Activated naive CD4-positive, alpha-beta T cell treated with anti-CD3 and anti-CD28 coated beads, Interleukin-2, amount 10 ng/mL, durations not matched to agents 7 days and 5 days (primary cell): ENCODE results near the gene MOSPD3.
"Not testable (repeated sequence)": the region's sequence is repeated elsewhere in the genome, so short reads cannot be mapped to it uniquely, and the experiment has no call there.

Source experiments
- CTCF ChIA-PET: fragments of 350-600 bp; sonication (Branson Sonifier 250); formaldehyde crosslinking; loops from one replicate; lab custom pipeline; 2021; ENCODE audit warnings: antibody characterized with exemption; lab: Charles Lee
- DNase-seq: peaks from one replicate; pipeline ENCODE4 v3.0.0-alpha.2; 2020
- H3K27ac Mint-ChIP-seq: one replicate; pipeline ENCODE4 v1.8.0; 2021; ENCODE audit warnings: mild to moderate bottlenecking, moderate library complexity, mixed read lengths
- H3K27me3 Mint-ChIP-seq: one replicate; pipeline ENCODE4 v1.8.0; 2021; ENCODE audit warnings: mild to moderate bottlenecking, mixed read lengths
- H3K36me3 Mint-ChIP-seq: one replicate; pipeline ENCODE4 v1.8.0; 2021; ENCODE audit warnings: mixed read lengths
- H3K4me1 Mint-ChIP-seq: one replicate; pipeline ENCODE4 v1.8.0; 2021; ENCODE audit warnings: mixed read lengths
- H3K4me3 Mint-ChIP-seq: one replicate; pipeline ENCODE4 v1.8.0; 2021; ENCODE audit warnings: mild to moderate bottlenecking, moderate library complexity, mixed read lengths
- H3K9me3 Mint-ChIP-seq: one replicate; pipeline ENCODE4 v1.8.0; 2021; ENCODE audit warnings: mixed read lengths

MOSPD3 gene

DNA sequence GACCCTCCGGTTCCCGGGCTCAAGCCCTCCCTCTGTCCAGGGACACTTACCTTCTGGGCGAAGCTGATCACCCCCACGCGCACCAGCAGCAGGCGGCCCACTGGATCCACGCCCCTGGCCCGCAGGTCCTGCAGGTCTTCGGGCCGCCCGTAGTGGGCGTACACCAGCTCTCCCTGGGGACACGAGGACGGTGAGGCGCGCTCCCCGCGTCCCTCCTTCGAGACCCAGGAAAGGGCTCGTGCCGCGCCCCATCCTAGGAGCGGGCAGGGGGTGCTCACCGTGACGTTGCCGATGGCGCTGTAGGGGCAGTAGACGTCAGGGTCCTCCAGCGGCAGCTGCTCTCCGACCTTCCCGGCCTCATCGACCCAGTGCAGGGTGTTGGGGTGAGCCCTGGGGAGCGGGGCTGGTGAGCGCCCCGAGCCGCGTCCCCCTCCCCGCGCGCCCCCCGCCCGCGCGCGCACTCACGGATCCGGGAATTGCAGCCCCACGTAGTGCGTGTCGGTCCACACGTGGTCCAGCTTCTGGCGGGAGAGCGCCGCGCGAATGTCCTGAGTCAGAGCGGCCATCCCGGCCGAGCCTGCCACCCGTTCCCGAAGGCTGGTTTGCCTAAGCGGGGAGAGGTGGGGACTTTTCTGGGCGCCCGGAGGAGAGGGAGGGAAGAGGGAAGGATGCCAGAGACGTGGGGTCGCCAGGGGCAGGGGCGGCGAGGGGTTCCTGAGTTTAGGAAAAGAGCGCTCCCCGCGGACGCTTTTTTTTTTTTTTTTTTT lies 20.8 kb downstream of the MOSPD3 start:
- H3K27ac Mint-ChIP-seq = peak overlapping the region; percentile 70
- H3K36me3 Mint-ChIP-seq = peaks cover 2% of the 10 kb centered on the region
- H3K9me3 Mint-ChIP-seq = no peaks in the 10 kb centered on the region
- peaks cover 55% of the 10 kb centered on the region for H3K27me3 Mint-ChIP-seq
- peaks cover 52% of the 10 kb centered on the region for H3K4me1 Mint-ChIP-seq
- CTCF ChIA-PET = interaction anchor here (0.9 to 2.7 kb wide), 11 partner anchors 9 to 73 kb away, joined by 3 to 12 read pairs (median 5); partner anchors contain the start of genes MOSPD3 and POP7
- peak overlapping the region; percentile 79 for H3K4me3 Mint-ChIP-seq
- peak; percentile 78 for DNase-seq

- DNase-seq = no peak
- Mint-ChIP-seq H3K36me3 (no peaks in the 10 kb centered on the region), H3K27me3 (peaks cover 23% of the 10 kb centered on the region), H3K4me1 (no peaks in the 10 kb centered on the region), H3K9me3 (no peaks in the 10 kb centered on the region), H3K4me3 (no peak overlapping the region), H3K27ac (no peak overlapping the region)
- CTCF ChIA-PET = interaction anchor here (0.7 to 2.2 kb wide), 3 partner anchors 30 to 212 kb away, joined by 3 to 7 read pairs (median 3); no protein-coding TSS in a partner anchor
These were observed 27.7 kb downstream of the MOSPD3 start for GRCh38 chr7:100639995-100640516.

- no peak overlapping the region for H3K4me3 Mint-ChIP-seq
- no peak overlapping the region for H3K27ac Mint-ChIP-seq
These were observed 28.4 kb downstream of the MOSPD3 start for GRCh38 chr7:100640517-100641440.

GRCh38 chr7:100641463-100641859 lies 29.1 kb downstream of the MOSPD3 start, which contains the start of gene TFR2:
Gene TFR2 (minus strand): TSS chr7:100641552. CDS start chr7:100641509, 43 bp downstream.
- H3K9me3 Mint-ChIP-seq = no peaks in the 10 kb centered on the region
- H3K27me3 Mint-ChIP-seq = peaks cover 27% of the 10 kb centered on the region
- H3K27ac Mint-ChIP-seq = no peak within 1 kb of the TSS
- no peaks in the 10 kb centered on the region for H3K36me3 Mint-ChIP-seq
- no peak within 1 kb of the TSS for H3K4me3 Mint-ChIP-seq
- CTCF ChIA-PET = no interaction called here
- no peaks in the 10 kb centered on the region for H3K4me1 Mint-ChIP-seq
- DNase-seq = no peak

More at GRCh38 chr7:100640517-100641440, 28.4 kb downstream of the MOSPD3 start:
- CTCF ChIA-PET = no interaction called here
- Mint-ChIP-seq H3K9me3 (no peaks in the 10 kb centered on the region), H3K4me1 (no peaks in the 10 kb centered on the region), H3K27me3 (peaks cover 24% of the 10 kb centered on the region), H3K36me3 (no peaks in the 10 kb centered on the region)
- DNase-seq = no peak

- Mint-ChIP-seq H3K27ac (no peak overlapping the region), H3K27me3 (peaks cover 32% of the 10 kb centered on the region), H3K4me3 (no peak overlapping the region), H3K4me1 (no peaks in the 10 kb centered on the region), H3K36me3 (no peaks in the 10 kb centered on the region), H3K9me3 (no peaks in the 10 kb centered on the region)
- no peak for DNase-seq
- CTCF ChIA-PET = interaction anchor here (0.7 to 1.2 kb wide), 2 partner anchors 8 to 9 kb away, joined by 3 read pairs; no protein-coding TSS in a partner anchor
These were observed 29.7 kb downstream of the MOSPD3 start for GRCh38 chr7:100641860-100642533.

DNA sequence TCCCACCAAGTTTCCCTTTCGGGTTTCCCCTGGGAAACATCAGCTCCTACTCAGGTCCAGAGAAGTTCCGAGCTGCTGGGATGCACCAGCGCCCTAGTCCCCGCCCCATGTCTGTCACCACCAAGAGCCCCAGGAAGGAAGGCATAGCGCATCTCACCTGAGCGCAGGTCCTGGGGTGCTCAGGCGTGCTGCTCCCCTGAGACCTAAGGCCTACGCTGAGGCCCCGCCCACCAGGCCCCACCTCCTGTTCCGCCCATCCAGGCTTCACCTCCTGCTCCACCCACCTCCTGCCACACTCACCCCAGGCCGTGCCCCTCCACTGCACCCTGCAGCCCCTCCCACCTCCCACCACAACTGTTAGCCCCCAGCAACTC lies 30.2 kb downstream of the MOSPD3 start:
- peaks cover 37% of the 10 kb centered on the region for H3K27me3 Mint-ChIP-seq
- CTCF ChIA-PET = interaction anchor here (0.7 to 1.2 kb wide), 2 partner anchors 8 to 10 kb away, joined by 3 read pairs; no protein-coding TSS in a partner anchor

DNA sequence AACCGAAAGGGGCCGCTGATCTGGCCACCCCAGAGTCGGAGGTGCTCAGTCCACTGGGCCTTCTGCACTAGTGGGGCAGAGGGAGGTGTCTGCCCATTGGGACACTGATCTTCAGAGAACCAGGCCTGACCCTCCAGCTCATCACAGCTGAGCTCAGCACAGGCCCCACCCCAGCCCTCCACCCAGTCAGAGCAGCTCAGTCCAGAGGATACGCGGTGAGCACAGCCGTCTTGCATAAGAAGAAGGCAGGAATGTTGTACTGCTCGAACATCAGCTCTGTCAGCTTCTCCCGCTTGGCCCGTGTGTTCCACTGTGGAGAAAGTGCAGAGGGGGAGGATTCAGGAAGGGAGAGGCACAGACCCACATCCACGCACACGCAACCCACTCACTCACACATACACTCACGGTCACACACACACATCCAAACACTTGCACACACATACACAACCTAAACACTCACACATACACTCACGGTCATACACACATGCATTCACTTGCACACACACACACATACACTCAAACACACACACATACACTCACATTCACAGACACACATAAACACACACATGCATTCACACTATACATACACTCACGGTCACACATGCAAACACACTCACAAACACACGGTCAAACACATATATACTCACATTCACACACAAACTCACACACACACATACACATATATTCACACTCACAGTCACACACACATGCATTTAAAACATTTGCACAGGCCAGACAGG lies 37.7 kb downstream of the MOSPD3 start:
- H3K27me3 Mint-ChIP-seq = peaks cover 71% of the 10 kb centered on the region

More for the DNA sequence above, 30.2 kb downstream of the MOSPD3 start:
- Mint-ChIP-seq H3K36me3 (no peaks in the 10 kb centered on the region), H3K9me3 (no peaks in the 10 kb centered on the region), H3K27ac (no peak overlapping the region), H3K4me3 (no peak overlapping the region), H3K4me1 (no peaks in the 10 kb centered on the region)
- peak; percentile 58 for DNase-seq

GRCh38 chr7:100654908-100655831 lies 42.8 kb downstream of the MOSPD3 start:
- H3K36me3 Mint-ChIP-seq = no peaks in the 10 kb centered on the region
- CTCF ChIA-PET = interaction anchor here (0.6 kb wide), 1 partner anchor 1009 kb away, joined by 3 read pairs; no protein-coding TSS in a partner anchor
- no peak overlapping the region for H3K4me3 Mint-ChIP-seq
- peaks cover 69% of the 10 kb centered on the region for H3K27me3 Mint-ChIP-seq
- H3K4me1 Mint-ChIP-seq = no peaks in the 10 kb centered on the region
- no peak for DNase-seq
- H3K9me3 Mint-ChIP-seq = no peaks in the 10 kb centered on the region
- H3K27ac Mint-ChIP-seq = no peak overlapping the region

More for the DNA sequence above, 37.7 kb downstream of the MOSPD3 start:
- CTCF ChIA-PET = interaction anchor here (1.8 kb wide), 1 partner anchor 16 kb away, joined by 4 read pairs; no protein-coding TSS in a partner anchor
- H3K9me3 Mint-ChIP-seq = no peaks in the 10 kb centered on the region
- H3K36me3 Mint-ChIP-seq = no peaks in the 10 kb centered on the region
- H3K27ac Mint-ChIP-seq = no peak overlapping the region
- no peak overlapping the region for H3K4me3 Mint-ChIP-seq
- DNase-seq = no peak
- H3K4me1 Mint-ChIP-seq = no peaks in the 10 kb centered on the region

DNA sequence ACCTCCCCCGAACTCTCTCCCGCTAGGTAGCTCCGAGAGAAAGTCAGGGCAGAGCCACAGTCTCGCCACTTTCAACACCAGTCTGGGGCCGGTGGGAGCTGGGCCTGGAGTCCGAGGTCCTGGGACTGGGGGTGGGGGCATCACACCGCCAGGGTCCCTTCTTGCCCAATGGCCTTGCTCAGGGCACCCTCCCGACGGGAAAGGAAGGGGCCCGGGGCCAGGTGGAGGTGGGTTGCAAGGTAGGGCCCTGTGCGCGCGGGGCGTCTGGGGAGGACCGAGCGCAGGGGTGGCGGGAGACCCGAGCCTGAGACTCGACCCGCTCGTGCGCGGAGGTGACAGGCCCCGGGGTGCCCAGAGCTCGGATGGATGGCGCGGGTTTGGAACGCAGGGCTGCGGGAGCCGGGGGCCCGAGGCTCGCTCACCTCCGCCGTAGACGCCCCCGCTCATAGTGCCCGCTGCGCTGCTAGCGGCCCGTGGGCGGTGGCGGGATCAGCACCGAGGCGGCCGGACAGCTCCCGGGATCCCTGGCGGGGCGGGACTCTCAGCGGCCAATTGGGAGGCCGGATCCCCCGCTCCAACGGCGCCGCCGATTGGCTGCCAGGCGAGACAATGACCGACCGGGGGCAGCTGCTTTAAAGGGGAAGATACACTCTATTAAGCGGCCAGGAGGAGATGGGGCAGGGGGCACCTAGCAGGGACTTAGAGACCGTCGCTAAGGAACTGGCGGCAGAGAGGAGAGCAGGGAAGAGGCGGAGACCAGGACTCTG lies 43.8 kb downstream of the MOSPD3 start, which contains the start of gene ACTL6B:
ACTL6B (minus strand) TSS at position 541 of the 767 bp plus-strand sequence; CDS start at position 447, 94 bp downstream.
- CTCF ChIA-PET = interaction anchor here (0.6 kb wide), 1 partner anchor 1010 kb away, joined by 3 read pairs; no protein-coding TSS in a partner anchor
- no peak within 1 kb of the TSS for H3K4me3 Mint-ChIP-seq
- no peaks in the 10 kb centered on the region for H3K4me1 Mint-ChIP-seq
- no peak within 1 kb of the TSS for H3K27ac Mint-ChIP-seq
- H3K36me3 Mint-ChIP-seq = no peaks in the 10 kb centered on the region
- peaks cover 74% of the 10 kb centered on the region for H3K27me3 Mint-ChIP-seq
- no peaks in the 10 kb centered on the region for H3K9me3 Mint-ChIP-seq
- DNase-seq = peak; percentile 82

DNA sequence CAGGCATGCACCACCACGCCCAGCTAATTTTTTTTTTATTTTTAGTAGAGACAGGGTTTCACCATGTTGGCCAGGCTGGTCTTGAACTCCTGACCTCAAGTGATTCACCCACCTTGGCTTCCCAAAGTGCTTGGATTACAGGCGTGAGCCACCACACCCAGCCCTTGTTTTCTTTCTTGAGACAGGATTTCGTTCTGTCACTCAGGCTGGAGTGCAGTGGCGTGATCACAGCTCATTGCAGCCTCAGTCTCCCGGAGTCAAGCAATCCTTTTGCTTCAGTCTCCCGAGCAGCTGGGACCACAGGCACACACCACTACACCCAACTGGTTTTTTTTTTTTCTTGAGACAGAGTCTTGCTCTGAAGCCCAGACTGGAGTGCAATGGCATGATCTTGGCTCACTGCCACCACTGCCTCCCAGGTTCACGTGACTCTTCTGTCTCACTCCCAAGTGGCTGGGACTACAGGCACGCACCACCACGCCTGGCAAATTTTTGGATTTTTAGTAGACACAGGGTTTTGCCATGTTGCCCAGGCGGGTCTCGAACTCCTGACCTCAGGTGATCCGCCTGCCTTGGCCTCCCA lies 49.9 kb downstream of the MOSPD3 start:
- H3K4me1 Mint-ChIP-seq, DNase-seq, H3K36me3 Mint-ChIP-seq, H3K27ac Mint-ChIP-seq, H3K4me3 Mint-ChIP-seq, H3K9me3 Mint-ChIP-seq: not testable (repeated sequence)
- H3K27me3 Mint-ChIP-seq = peaks cover 77% of the 10 kb centered on the region
- CTCF ChIA-PET = interaction anchor here (0.6 kb wide), 1 partner anchor 15 kb away, joined by 3 read pairs; no protein-coding TSS in a partner anchor
